ENCODE measurements around the gene FMN2. TPM values are rescaled to one million over a fixed set of nuclear protein-coding genes. Genes with fewer than 3 reads are reported as not detected.

The FMN2 gene
- total RNA-seq, 2 experiments from 2014 or later, result not detected

DNA sequence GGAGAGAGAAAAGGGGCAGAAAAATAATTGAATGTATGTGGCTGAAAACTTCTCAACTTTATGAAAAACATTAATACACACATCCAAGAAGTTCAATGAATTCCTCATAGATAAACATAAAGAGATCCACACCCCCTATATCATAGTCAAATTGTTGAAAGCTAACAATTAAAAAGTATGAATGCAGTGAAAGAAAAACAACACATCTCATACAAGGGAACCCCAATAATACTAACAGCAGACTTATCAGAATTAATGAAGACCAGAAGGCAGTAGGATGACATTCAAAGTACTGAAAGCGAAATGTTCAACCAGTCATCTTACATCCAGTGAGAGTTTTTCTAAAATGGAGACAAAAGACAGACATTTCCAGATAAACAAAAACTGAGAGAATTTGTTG is 134.4 kb downstream of the FMN2 start:
- intact Hi-C loops (cut with DNase I, micrococcal nuclease), result no loop called here
- peaks cover 0 to 10% of the 10 kb centered on the region in 2 experiments for H3K9me3 ChIP-seq (ENCODE audit: control insufficient read depth in 1 of 2, insufficient read depth in 1 of 2, low read length in 2 of 2)
- Mint-ChIP-seq H3K36me3 (ENCODE audit: low read depth) (no peaks in the 10 kb centered on the region), H3K4me1 (ENCODE audit: low read depth) (no peaks in the 10 kb centered on the region), H3K27ac (no peak overlapping the region), H3K9me3 (peaks cover 27% of the 10 kb centered on the region), H3K4me3 (no peak overlapping the region), H3K27me3 (no peaks in the 10 kb centered on the region)
- ATAC-seq (ENCODE audit: poor library complexity) (no peak), DNase-seq (no peak)
- H3K27me3 ChIP-seq (ENCODE audit: control insufficient read depth in 1 of 2, insufficient read depth in 2 of 2, low read length in 2 of 2), result no peaks in the 10 kb centered on the region
- POLR2A ChIA-PET, result no interaction called here
- H3K36me3 ChIP-seq (ENCODE audit: insufficient read depth, low read length), result no peaks in the 10 kb centered on the region
- no peaks in the 10 kb centered on the region for H3K4me1 ChIP-seq (ENCODE audit: insufficient read depth, low read length)
- TF ChIP-seq, protein P1, sequence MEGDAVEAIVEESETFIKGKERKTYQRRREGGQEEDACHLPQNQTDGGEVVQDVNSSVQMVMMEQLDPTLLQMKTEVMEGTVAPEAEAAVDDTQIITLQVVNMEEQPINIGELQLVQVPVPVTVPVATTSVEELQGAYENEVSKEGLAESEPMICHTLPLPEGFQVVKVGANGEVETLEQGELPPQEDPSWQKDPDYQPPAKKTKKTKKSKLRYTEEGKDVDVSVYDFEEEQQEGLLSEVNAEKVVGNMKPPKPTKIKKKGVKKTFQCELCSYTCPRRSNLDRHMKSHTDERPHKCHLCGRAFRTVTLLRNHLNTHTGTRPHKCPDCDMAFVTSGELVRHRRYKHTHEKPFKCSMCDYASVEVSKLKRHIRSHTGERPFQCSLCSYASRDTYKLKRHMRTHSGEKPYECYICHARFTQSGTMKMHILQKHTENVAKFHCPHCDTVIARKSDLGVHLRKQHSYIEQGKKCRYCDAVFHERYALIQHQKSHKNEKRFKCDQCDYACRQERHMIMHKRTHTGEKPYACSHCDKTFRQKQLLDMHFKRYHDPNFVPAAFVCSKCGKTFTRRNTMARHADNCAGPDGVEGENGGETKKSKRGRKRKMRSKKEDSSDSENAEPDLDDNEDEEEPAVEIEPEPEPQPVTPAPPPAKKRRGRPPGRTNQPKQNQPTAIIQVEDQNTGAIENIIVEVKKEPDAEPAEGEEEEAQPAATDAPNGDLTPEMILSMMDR (IDR thresholded peaks at IDR 0.05), result no peak
- H3K27ac ChIP-seq (ENCODE audit: low read depth in 1 of 2, low read length in 2 of 2), result no peak overlapping the region
- CTCF ChIA-PET, result no interaction called here
- H3K4me3 ChIP-seq (ENCODE audit: low read length), result no peak overlapping the region

DNA sequence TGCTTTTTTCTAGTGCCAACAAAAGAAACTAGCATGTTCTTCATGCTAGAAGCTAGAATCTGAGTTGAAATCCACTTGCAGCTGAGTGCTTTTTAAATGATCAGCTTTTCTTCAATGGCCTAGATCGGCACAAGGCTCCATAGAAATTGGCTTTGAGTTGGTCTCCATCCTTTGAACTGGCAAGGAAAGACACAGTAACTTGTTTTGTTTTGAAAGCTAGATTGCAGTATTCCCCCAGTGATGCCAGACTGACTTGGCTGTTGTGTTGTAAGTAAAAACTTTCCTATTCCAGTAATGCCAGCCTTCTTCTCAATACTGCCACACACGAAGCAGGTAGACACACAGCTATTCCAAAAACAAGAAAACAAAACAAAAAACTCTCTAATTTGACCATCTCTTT is 139.1 kb downstream of the FMN2 start:
- no peaks in the 10 kb centered on the region for H3K27me3 Mint-ChIP-seq
- H3K4me3 Mint-ChIP-seq, result no peak overlapping the region
- no peaks in the 10 kb centered on the region for H3K4me1 ChIP-seq (ENCODE audit: insufficient read depth, low read length)
- no peak overlapping the region for H3K27ac ChIP-seq (ENCODE audit: low read depth in 1 of 2, low read length in 2 of 2)
- POLR2A ChIA-PET, result no interaction called here
- no peak for ATAC-seq (ENCODE audit: poor library complexity)
- H3K27me3 ChIP-seq (ENCODE audit: control insufficient read depth in 1 of 2, insufficient read depth in 2 of 2, low read length in 2 of 2), result no peaks in the 10 kb centered on the region
- H3K9me3 ChIP-seq (ENCODE audit: control insufficient read depth in 1 of 2, insufficient read depth in 1 of 2, low read length in 2 of 2), result peaks cover 0 to 10% of the 10 kb centered on the region in 2 experiments
- no peak overlapping the region for H3K4me3 ChIP-seq (ENCODE audit: low read length)
- no peaks in the 10 kb centered on the region for H3K4me1 Mint-ChIP-seq (ENCODE audit: low read depth)
- no peak overlapping the region for H3K27ac Mint-ChIP-seq
- no peaks in the 10 kb centered on the region for H3K36me3 ChIP-seq (ENCODE audit: insufficient read depth, low read length)
- H3K36me3 Mint-ChIP-seq (ENCODE audit: low read depth), result no peaks in the 10 kb centered on the region
- intact Hi-C loops (cut with DNase I, micrococcal nuclease), result no loop called here
- TF ChIP-seq, protein P1 (IDR thresholded peaks at IDR 0.05), result no peak
- CTCF ChIA-PET, result no interaction called here
- H3K9me3 Mint-ChIP-seq, result peaks cover 6% of the 10 kb centered on the region
- no peak for DNase-seq

DNA sequence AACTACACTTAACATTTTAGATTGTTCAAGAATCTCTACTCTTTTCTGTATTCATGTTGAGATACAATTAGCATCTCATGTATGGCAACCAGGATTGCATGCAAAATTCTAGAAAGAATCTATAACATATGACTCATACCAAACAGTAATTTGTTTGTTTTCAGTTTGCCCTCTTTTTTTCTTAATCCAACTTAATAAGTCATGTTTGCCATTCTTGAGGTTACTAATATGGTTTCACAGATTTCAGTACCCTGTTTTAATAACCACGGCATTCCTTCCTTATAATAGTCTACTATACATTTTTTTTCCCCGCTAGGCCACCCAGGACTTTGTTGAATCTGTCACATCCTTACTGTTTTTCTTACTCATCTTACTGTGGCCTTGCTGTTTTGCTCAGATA is 140.8 kb downstream of the FMN2 start:
- DNase-seq (no peak), ATAC-seq (ENCODE audit: poor library complexity) (no peak)
- CTCF ChIA-PET, result no interaction called here
- Histone ChIP-seq H3K27me3 (ENCODE audit: control insufficient read depth in 1 of 2, insufficient read depth in 2 of 2, low read length in 2 of 2) (no peaks in the 10 kb centered on the region), H3K4me3 (ENCODE audit: low read length) (no peak overlapping the region), H3K4me1 (ENCODE audit: insufficient read depth, low read length) (no peaks in the 10 kb centered on the region), H3K27ac (ENCODE audit: low read depth in 1 of 2, low read length in 2 of 2) (no peak overlapping the region), H3K36me3 (ENCODE audit: insufficient read depth, low read length) (no peaks in the 10 kb centered on the region), H3K9me3 (ENCODE audit: control insufficient read depth in 1 of 2, insufficient read depth in 1 of 2, low read length in 2 of 2) (no peaks in the 10 kb centered on the region)
- Mint-ChIP-seq H3K9me3 (peaks cover 2% of the 10 kb centered on the region), H3K36me3 (ENCODE audit: low read depth) (no peaks in the 10 kb centered on the region), H3K4me1 (ENCODE audit: low read depth) (no peaks in the 10 kb centered on the region), H3K27me3 (no peaks in the 10 kb centered on the region), H3K27ac (no peak overlapping the region), H3K4me3 (no peak overlapping the region)
- POLR2A ChIA-PET, result no interaction called here
- intact Hi-C loops (cut with DNase I, micrococcal nuclease), result no loop called here
- TF ChIP-seq, protein P1 (IDR thresholded peaks at IDR 0.05), result no peak
